ENCODE data around the gene DPM3.
A peak's percentile ranks its signal among the peaks of the same experiment; 100 is the strongest.

Gene DPM3

GRCh38 chr1:155104605-155105534 lies 35.5 kb downstream of the DPM3 start:
- in situ Hi-C loops (cut with HindIII; ENCODE audit: low pct_unique_long_range_greater_than_20kb, low sequenced_read_pairs): no loop called here
- DNase-seq (ENCODE audit: low read depth in 1 of 2, low spot score in 1 of 2): no peak
- no peak for TF ChIP-seq JUND (IDR thresholded peaks at IDR 0.05; ENCODE audit: low read depth)

- no peak for DNase-seq (ENCODE audit: low read depth in 1 of 2, low spot score in 1 of 2)
- no peak for TF ChIP-seq JUND (IDR thresholded peaks at IDR 0.05; ENCODE audit: low read depth)
- in situ Hi-C loops (cut with HindIII; ENCODE audit: low pct_unique_long_range_greater_than_20kb, low sequenced_read_pairs): no loop called here
Observed at GRCh38 chr1:155103325-155103724, 37.0 kb downstream of the DPM3 start.

GRCh38 chr1:155099331-155099730 lies 41.0 kb downstream of the DPM3 start:
- no peak for TF ChIP-seq JUND (IDR thresholded peaks at IDR 0.05; ENCODE audit: low read depth)
- no peak for DNase-seq (ENCODE audit: low read depth in 1 of 2, low spot score in 1 of 2)
- in situ Hi-C loops (cut with HindIII; ENCODE audit: low pct_unique_long_range_greater_than_20kb, low sequenced_read_pairs): no loop called here

GRCh38 chr1:155094622-155094948 lies 45.7 kb downstream of the DPM3 start:
- in situ Hi-C loops (cut with HindIII; ENCODE audit: low pct_unique_long_range_greater_than_20kb, low sequenced_read_pairs): no loop called here
- no peak for DNase-seq (ENCODE audit: low read depth in 1 of 2, low spot score in 1 of 2)
- no peak for TF ChIP-seq JUND (IDR thresholded peaks at IDR 0.05; ENCODE audit: low read depth)

- peak in 1 of 2 experiments; percentile 77 for DNase-seq (ENCODE audit: low read depth in 1 of 2, low spot score in 1 of 2)
- TF ChIP-seq JUND (IDR thresholded peaks at IDR 0.05; ENCODE audit: low read depth): no peak
- in situ Hi-C loops (cut with HindIII; ENCODE audit: low pct_unique_long_range_greater_than_20kb, low sequenced_read_pairs): no loop called here
Observed at GRCh38 chr1:155093911-155094621, 46.3 kb downstream of the DPM3 start.

- TF ChIP-seq JUND (IDR thresholded peaks at IDR 0.05; ENCODE audit: low read depth): no peak
- no peak for DNase-seq (ENCODE audit: low read depth in 1 of 2, low spot score in 1 of 2)
- in situ Hi-C loops (cut with HindIII; ENCODE audit: low pct_unique_long_range_greater_than_20kb, low sequenced_read_pairs): no loop called here
Observed at GRCh38 chr1:155092641-155093040, 47.7 kb downstream of the DPM3 start.

GRCh38 chr1:155092131-155092530 lies 48.2 kb downstream of the DPM3 start:
- TF ChIP-seq JUND (IDR thresholded peaks at IDR 0.05; ENCODE audit: low read depth): no peak
- in situ Hi-C loops (cut with HindIII; ENCODE audit: low pct_unique_long_range_greater_than_20kb, low sequenced_read_pairs): no loop called here

GRCh38 chr1:155091071-155092051 lies 49.0 kb downstream of the DPM3 start:
- no peak for TF ChIP-seq JUND (IDR thresholded peaks at IDR 0.05; ENCODE audit: low read depth)
- in situ Hi-C loops (cut with HindIII; ENCODE audit: low pct_unique_long_range_greater_than_20kb, low sequenced_read_pairs): no loop called here
- peak; percentile 46 to 81 for DNase-seq (ENCODE audit: low read depth in 1 of 2, low spot score in 1 of 2)

More at GRCh38 chr1:155092131-155092530, 48.2 kb downstream of the DPM3 start:
- DNase-seq (ENCODE audit: low read depth in 1 of 2, low spot score in 1 of 2): no peak
